Activated CD4-positive, alpha-beta T cell treated with anti-CD3 and anti-CD28 coated beads for 1 hour (primary cell): ENCODE results near the gene BTBD17.
"Not testable (repeated sequence)": the region's sequence is repeated elsewhere in the genome, so short reads cannot be mapped to it uniquely, and the experiment has no call there.

Experiments used
- DNase-seq: peaks from one replicate; pipeline ENCODE4 v3.0.0-alpha.2; 2020

Gene BTBD17, protein sequence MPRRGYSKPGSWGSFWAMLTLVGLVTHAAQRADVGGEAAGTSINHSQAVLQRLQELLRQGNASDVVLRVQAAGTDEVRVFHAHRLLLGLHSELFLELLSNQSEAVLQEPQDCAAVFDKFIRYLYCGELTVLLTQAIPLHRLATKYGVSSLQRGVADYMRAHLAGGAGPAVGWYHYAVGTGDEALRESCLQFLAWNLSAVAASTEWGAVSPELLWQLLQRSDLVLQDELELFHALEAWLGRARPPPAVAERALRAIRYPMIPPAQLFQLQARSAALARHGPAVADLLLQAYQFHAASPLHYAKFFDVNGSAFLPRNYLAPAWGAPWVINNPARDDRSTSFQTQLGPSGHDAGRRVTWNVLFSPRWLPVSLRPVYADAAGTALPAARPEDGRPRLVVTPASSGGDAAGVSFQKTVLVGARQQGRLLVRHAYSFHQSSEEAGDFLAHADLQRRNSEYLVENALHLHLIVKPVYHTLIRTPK

DNA sequence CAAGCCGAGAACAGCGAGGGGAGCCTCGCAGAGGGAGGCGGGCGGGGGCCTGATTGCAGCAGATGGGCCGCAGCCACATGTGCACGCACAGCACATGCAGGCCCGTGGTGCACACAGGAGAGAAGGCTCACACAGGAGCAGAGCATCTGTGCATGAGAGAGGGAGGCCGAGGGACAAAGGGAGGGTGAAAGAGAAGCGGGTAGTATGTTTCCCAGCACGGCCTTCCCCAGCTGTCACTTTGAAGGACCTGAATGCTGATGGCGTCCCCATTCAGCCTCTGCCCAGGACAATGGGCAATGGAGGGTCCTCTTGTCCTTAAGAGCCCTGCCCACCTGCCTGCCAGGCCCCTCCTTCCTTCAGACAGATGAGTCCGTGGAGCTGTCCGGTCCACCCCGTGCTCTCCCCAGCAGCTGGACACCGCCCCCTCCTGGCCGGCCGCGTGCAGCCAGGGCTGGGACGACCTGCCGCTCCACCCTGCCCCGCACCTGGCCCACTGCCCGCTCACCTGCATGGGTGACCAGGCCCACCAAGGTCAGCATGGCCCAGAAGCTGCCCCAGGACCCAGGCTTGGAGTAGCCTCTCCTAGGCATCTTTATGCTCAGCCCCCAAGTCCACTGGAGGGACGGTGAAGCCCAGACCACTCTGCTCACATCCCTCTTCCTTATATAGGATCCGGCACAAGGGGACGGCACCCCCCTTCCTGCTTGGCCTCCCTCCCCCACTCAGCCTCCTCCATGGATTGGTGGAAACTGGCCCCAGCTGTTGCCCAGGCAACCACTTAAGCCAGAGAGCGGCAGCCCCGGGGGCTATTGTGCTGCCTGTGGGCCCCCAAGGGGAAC, at the start of gene BTBD17:
Gene BTBD17 (minus strand): TSS at position 639 of the 839 bp plus-strand sequence. CDS start 49 bp downstream, at position 590.
- DNase-seq, result no peak

DNA sequence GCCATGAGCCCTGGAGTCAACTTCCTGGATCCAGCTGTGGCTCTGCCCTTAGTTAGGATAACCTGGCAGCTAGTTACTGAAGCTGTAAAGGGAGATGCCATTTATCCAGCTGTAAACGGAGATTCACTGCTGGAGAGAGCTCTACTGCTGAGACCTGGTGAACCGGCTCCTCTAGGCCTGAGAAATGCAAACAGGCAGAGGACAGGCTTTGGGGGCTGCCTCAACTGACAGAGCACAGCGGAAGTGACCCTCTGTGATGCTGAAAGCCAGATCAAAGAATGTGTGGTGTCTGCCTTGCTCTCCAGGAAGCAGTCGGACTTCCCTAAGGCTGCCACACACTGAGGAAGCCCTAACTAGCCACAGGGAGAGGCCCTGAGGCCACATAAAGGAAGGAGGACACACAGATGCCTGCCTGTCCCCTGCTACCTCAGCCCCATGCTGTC, 48.4 kb upstream of the BTBD17 start:
- DNase-seq, result no peak

DNA sequence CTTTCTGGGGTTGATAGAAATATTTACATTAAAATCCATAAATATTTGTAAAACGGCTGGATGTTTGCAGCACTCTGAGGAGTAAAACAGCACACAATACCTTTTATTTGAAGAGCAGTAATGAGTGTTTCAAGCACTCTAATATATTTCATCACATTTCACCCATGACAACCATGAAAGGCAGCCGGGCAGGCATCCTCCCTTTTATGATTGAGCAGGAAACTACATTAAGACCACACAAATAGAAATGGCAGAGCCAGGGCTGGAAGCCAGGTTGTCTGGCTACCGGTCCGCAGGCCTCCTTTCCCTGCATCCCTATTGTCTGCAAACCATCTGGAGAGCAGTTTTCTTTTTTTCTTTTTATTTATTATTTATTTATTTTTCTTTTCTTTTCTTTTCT, 47.1 kb upstream of the BTBD17 start:
- no peak for DNase-seq

DNA sequence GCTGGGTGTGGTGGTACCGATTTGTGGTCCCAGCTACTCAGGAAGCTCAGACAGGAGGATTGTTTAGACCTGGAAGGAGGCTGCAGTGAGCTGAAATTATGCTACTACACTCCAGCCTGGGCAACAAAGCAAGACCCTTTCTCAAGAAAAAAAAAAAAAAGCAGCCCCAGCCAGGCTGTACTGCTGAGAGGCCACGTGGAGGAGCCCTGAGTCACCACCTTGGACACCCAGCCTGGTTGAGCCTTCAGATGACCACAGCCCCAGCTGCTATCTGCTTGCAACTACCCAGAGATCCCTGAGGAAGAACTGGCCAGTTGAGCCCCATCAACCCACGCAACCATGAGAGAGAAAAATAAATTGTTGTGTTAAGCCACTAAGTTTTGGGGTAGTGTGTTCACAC, 46.6 kb upstream of the BTBD17 start:
- DNase-seq, result no peak

DNA sequence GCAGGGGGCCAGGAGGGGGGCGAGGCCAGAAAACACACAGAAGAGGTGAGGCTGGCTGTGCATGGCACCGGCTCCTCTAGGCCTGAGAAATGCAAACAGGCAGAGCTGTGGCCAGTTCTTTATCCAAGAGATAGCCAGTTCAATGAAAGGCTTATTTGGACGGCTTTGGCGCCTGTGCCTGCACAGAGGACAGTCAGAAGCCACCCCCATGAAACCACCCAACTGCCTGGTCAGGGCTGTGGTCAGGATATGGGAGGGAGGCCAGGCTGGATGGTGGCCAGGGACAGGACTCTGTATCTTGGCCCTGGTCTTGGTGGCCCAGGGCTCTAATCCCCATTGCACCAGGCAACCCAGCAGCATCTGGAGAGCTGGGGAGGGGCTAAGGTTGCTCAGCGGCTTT, 45.7 kb upstream of the BTBD17 start:
- no peak for DNase-seq

DNA sequence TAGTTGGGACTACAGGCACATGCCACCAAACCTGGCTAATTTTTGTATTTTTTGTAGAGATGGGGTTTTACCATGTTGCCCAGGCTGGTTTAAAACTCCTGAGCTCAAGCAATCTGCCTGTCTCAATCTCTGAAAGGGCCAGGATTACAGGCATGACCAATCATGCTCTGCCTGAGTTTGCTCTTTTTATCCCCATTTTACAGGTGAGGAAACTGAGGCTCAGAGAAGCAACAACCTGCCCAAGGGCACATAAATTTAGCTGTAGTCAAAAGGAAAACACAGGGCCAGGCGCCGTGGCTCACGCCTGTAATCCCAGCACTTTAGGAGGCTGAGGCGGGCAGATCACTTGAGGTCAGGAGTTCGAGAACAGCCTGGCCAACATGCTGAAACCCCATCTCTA, 43.6 kb upstream of the BTBD17 start:
- DNase-seq, result not testable (repeated sequence)

DNA sequence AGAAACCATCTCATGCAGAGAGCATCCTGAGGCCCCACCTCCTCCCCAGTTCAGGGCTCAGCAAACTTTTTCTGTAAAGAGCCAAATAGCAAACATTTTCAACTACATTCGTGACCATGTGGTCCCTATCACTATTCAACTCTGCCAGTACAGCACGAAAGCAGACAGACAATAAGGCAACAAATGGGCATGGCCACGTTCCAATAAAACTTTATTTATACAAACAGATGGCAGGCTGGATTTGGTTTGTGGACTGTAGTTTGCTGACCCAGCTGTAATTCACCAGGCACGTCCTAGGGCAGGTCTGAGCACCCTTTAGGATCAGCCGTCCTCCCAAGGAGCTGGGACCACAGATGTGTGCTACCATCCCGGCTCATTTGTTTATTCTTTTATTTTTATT, 43.1 kb upstream of the BTBD17 start:
- DNase-seq, result no peak

DNA sequence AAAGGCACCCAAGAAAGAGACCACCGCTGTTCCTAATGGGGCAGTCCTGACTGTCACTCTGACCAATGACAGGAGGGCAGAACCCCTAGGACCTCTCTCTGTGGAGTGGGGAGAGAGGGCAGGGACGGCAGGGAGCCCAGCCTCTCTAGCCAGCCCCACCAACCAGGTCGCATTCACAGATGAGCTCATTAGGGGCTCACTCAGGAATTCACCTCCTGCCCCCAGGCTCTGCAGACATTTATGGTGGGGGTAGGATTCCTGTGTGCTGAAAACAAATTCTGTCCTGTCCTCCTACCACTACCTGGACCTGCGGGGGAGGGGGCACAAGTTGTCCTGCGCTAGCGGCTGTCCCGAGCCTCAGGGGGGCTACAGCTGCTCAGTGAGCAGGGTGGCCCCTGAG, 42.5 kb upstream of the BTBD17 start:
- no peak for DNase-seq

DNA sequence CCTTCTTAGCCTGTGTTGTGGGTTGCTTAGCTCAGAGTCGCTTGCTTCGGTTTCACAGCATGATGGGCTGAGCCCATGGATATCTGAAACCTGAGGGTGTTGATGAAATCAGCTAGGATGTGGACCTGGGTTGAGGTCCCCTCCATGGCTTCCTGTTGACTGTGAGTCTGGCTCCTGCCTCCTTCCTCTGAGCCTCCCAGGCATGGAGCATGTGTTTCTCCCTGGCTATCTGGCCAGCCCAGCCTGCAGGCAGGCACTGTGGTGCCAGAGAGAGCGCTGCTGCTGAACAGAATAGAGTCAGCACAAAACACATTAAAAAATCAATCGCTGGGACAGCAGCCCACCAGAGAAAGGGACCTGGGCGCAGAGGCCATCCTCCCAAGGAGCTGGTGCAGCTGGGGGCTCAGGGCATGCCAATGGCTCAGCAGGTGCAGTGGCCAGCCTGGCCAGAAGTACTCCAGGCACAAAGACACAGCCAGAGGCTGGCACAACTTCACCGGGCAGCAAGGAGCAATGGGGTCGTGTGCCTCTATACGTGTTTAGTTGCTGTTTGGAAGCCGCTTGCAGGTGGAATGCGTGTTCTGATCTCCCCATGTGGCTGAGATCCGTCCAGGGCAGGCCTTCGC, 42.0 kb upstream of the BTBD17 start:
- no peak for DNase-seq

DNA sequence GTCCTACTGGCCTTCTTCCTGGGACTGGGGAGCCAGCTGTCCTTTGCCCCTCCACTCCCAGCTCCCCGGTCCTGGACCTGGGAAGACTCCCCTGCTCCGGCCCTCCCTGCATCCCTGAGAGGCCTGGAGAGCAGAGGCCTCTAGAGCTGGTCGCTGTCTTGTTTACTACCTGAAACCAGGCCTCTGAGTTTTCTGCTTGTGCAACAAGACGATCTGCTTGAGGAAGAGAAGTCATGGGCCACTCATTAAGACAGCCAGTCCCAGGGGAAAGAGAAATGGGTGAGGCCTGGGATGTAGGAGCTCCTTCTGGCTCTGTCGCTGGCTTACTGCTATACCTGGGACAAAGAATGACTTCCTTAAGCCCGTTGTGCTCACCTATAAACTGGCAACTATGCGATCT, 40.4 kb upstream of the BTBD17 start:
- no peak for DNase-seq

DNA sequence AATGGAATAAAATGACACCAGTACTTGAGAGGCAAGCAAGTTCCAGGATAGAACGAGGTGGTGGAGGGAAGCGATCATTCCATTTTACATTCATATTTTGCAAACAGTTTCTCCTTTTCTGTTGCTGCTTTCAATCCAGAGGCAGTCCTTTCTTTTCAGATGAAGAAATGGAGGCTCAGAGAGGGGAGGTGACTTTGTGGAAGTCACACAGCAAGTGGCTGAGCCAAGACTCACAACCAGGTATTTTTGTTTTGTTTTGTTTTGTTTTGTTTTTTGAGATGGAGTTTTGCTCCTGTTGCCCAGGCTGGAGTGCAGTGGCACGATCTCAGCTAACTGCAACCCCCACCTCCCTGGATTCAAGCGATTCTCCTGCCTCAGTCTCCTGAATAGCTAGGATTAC, 34.9 kb upstream of the BTBD17 start:
- DNase-seq, result no peak

DNA sequence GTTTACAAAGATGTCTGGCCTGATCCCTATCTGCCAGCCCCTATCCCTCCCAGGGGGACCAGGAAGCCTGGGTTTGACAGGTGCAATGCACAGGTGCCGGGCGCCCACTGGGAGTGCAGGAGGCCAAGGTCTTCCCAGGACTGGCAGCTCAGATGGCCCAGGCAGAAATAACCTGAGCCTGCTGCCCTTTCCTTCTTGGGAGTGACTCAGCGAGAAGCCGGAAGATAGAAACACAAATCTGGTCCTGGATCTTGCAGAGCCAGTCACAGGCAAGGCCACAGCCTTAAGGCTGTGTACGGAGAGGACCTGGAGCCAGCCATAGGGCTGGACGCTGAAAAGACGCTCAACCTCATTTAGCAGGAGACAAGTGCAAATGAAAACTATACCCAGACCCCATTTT, 33.3 kb upstream of the BTBD17 start:
- no peak for DNase-seq

DNA sequence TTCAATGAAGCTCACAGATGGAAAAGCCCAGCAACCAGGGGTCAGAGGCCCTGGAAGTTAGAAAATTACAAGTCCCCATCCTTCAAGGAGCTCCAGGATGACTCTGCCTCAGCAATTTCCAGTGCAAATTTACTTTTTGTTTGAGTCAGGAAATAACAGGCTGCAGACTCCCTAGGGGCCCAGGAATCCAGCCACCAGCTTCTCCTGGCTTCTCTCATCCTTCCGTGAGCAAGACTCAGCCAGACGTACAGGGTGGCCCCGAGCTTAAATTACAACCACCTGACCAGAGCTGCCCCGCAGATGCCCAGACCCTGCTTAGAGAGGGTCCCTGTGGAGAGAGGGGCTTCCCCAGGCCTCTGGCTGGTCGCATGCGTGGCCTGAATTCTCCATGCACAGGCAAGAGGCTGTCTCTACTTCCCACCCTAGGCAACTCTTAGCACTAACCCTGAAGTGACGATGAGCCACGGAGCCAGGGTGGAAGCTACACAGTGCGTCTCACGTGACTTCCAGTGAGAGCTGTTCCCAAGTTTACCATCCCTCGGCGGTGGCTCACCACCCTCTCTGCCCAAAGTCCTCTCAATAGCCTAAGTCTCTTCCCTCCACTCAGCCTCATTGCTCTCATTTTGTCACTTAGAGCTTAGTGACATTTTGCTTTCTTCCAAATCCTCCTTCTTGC, 32.7 kb upstream of the BTBD17 start:
- no peak for DNase-seq

DNA sequence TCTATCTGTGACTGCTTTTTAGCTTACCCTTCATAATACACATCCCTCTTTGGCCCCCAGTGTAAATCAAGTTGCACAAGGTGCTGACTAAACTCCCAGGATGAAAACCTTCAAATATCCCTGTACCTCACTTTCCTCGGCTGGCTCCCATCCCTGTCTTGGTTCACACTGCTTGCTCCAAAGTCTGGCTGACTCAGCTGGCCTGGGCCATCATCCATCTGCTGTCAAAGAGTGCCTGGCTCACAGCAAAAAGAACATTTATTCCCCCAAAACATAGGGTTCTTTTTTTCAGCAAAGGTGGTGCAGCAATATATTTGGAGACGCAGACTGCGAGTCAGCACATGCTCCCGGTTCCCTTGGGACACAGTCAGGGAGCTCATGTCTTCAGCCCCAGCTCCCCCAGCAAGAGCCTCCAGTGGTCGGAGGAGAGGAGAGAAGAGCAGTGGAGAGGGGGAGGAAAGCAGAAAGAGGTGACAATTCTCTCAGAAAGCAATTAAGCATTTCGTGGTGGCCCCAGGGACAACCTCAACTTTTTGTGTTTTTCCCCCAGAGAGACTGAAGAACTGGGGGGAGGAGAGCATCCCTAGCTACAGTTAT, 31.8 kb upstream of the BTBD17 start:
- DNase-seq, result no peak

DNA sequence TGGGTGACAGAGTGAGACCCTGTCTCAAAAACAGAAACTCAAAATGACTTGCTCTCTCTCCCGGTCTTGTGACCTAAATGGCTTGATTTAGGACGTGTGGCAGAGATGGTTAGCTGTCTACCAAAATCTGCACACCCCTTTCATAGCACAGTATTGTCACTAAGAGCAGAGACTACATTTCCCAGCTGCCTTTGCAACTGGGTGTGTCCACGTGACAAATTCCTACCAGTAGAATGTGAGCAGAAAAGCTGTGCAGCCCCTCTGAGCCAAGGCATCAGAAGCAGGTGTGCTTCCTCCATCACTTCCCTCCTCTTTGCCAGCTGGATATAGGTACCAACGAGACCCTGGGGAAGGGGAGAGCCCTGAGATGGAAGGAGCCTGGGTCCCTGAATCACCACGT, 31.2 kb upstream of the BTBD17 start:
- no peak for DNase-seq

DNA sequence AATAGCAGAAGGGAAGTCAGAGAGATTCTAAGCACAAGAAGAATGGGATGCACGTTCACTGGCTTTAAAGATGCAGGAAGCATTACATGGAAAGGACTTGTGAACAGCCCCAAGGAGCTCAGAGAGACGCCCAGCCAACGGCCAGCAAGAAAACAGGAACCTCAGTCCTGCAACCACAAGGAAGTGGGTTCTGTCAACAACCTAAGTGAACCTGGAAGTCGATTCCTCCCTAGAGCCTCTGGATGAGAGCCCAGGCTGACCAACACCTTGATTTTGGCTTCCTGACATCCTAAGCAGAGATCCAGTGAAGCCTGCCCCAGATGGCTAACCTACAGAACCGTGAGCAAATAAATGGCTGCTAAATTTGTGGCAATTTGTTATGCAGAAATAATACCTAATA, 30.1 kb upstream of the BTBD17 start:
- DNase-seq, result no peak

DNA sequence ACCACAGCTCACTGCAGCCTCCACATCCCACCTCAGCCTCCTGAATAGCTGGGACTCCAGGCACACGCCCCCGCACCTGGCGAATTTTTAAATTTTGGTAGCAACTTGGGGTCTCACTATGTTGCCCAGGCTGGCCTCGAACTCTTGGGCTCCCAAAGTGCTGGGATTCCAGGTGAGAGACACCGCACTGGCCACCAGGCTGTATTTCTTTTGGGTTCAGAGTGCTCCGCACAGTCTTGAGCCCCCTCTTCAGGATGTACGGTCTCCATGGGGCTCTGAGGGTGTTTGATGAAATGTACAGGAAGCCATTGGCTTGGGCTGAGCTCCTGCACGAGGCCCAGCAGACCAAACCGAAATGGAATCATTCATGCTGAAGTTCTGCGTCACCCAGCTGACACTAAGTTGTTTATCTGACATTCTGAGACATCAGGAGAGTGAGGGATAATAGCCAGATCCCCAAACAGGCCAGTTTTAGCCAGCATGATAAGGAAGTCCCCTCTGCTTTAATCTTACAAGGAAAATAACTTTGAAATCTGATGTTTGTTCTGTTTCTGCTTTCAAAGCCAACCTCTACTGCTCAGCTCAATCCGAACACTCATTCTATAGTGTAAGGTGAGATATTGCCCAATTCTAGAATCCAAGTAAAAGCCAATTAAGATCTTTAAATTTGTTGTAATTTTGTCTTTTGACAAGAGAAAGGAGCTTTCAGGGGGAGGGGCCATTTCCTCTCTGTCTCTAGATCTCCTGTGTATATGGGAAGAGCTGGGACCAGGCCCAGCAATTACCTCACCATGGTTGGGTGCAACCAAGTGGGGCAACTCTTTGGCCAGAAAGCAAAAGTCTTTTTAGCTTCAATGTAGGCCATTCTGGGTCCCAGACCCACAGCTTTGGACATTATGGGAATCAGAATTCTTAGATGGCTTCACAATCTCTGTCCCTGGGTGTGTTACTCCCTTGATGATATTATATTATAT, 29.3 kb upstream of the BTBD17 start:
- DNase-seq, result no peak

DNA sequence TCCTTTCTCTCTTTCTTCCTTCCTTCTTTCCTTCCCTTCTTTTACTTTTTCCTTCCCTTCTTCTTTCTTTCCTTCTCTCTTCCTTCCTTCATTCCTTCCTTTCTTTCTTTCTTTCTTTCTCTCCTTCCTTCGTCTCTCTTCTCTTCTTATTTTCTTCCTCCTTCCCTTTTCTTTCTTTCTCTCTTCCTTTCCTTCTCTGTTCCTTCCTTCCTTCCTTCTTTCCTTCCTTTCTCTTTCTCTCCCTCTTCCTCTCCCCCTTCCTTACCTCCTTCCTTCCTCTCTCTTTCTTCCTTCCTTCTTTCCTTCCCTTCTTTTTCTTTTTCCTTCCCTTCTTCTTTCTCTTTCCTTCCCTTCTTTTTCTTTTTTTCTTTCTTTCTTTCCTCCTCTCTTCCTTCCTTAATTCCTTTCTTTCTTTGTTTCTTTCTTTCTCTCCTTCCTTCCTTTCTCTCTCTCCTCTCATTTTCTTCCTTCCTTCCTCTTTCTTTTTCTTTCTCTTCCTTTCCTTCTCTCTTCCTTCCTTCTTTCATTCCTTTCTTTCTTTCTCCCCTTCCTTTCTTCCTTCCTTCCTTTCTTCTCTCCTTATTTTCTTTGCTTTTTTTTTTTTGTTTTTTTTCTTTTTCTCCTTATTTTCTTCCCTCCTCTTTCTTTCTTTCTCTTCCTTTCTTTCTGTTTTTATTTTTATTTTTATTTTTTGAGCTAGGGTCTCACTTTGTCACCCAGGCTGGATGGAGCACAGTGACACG, 28.4 kb upstream of the BTBD17 start:
- no peak for DNase-seq

DNA sequence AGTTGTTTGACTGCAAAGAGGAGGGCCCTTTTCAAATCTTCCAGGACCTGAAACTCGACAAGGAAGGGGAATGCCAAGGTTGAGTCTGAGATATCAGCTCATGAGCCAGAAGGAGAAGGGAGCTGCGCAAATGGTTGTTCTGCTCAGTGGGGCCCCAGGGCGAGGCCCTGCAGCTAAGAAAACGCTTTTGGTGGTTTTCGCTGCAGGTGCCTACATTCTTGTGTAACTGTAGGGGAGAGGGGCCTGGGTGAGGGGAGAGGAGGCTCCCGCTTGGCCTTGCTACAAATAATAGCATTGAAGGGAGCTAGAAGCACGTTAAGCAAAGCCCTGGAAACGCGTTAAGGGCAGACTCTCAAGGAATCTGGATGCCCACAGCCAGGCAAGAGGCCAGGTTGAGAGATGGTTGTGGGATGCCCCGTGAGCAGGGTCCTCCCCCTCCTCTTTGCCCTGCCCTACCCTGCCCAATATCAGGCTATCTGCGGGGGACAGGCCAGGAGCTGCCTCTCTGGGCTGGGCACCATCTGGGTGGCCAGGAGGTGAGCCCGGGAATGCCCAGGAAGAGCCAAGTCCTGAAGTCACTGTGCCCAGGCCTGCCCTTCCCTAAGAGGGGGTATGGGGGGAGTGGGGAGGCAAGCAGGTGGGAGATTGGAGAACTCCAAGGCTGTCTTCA, 27.6 kb upstream of the BTBD17 start:
- no peak for DNase-seq
